Measurements from ENCODE around the gene OPN1LW. TPM values are rescaled to one million over a fixed set of nuclear protein-coding genes. Genes with fewer than 3 reads are reported as not detected.
A peak's percentile ranks its signal among the peaks of the same experiment; 100 is the strongest.

Gene OPN1LW
- total and polyA plus RNA-seq, 2 of the 8 experiments (the other 6 are each of a cell fraction or from before 2014, with no cell fraction given) = not detected

- peak; percentile 79 for TF ChIP-seq YY1 (IDR thresholded peaks at IDR 0.05; ENCODE audit: low read depth, low read length)
- peak; percentile 19; the same call in 1 of the 2 replicates for TF ChIP-seq NRF1 (IDR thresholded peaks at IDR 0.05; ENCODE audit: low read depth, low read length)
- 0 out of 2 replicates have a peak, but pooled peaks have one; percentile 55 for TF ChIP-seq SP4 (IDR thresholded peaks at IDR 0.05; ENCODE audit: low read length)
- TF ChIP-seq GABPA (IDR thresholded peaks at IDR 0.05; ENCODE audit: borderline replicate concordance, insufficient read depth, low read length) = no peak
- TF ChIP-seq SP2 (IDR thresholded peaks at IDR 0.05; ENCODE audit: low read length) = peak; percentile 45
- peak in 1 of 2 experiments; percentile 28; a peak in 2 of 3 replicates for TF ChIP-seq POLR2A (IDR thresholded peaks at IDR 0.05; ENCODE audit: control extremely low read depth in 1 of 2, low read depth in 2 of 2, low read length in 2 of 2)
- peak; percentile 92 for TF ChIP-seq SP1 (IDR thresholded peaks at IDR 0.05; ENCODE audit: low read depth, low read length)
- no peak for TF ChIP-seq CTBP2 (IDR thresholded peaks at IDR 0.05; ENCODE audit: borderline replicate concordance, insufficient read depth, insufficient read length, low read length)
Measured at GRCh38 chrX:154097589-154098541, 46.2 kb upstream of the OPN1LW start, which contains the start of gene MECP2 (continued).

Data from H1 (cell line).